GM23248 (cell line): ENCODE data around the gene GABRG2.

ENCODE experiments used
- EZH2 ChIP-seq: fragments of 200-600 bp; sonication (generic); IDR thresholded peaks from 2 replicates; pipeline ENCODE4 v1.6.1; 2018; ENCODE audit warnings: antibody characterized with exemption, mild to moderate bottlenecking; ENCODE audit not compliant: insufficient read depth, poor library complexity, severe bottlenecking
- EZH2phosphoT487 ChIP-seq: fragments of 200-600 bp; sonication (generic); IDR thresholded peaks from 2 replicates; pipeline ENCODE4 v1.6.1; 2018; ENCODE audit warnings: antibody characterized with exemption, moderate library complexity, mild to moderate bottlenecking, low read depth; ENCODE audit not compliant: insufficient read depth

DNA sequence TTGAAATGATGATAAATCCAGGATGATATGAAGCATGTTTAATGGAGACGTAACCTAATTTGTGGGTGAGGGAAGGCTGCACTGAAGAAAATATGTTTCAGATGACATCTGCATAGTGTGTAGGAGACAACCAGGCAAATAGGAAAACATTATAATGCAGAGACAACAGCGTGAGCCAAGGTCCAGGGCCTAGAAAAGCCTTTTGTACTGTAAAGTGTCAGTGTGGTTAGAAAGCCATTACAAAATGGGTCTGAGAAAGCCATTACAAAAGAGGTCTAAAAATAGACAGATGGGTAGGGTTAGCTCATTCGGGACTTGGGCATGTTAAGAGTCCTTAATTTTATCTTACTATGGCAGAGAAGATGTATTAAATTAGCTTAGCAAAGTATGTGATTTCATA is 14.9 kb upstream of the GABRG2 start:
- no peak for TF ChIP-seq EZH2
- no peak for TF ChIP-seq EZH2phosphoT487
